Activated CD8-positive, alpha-beta memory T cell treated with anti-CD3 and anti-CD28 coated beads for 36 hours (primary cell): Measurements from ENCODE around the gene EFNA2. TPM values are rescaled to one million over a fixed set of nuclear protein-coding genes. Genes with fewer than 3 reads are reported as not detected.
"Not testable (repeated sequence)": the region's sequence is repeated elsewhere in the genome, so short reads cannot be mapped to it uniquely, and the experiment has no call there.

Source experiments
- CTCF ChIA-PET: fragments of 350-600 bp; sonication (Branson Sonifier 250); formaldehyde crosslinking; loops from one replicate; lab custom pipeline; 2021; ENCODE audit warnings: antibody characterized with exemption; lab: Charles Lee
- POLR2A ChIA-PET: fragments of 350-600 bp; sonication (Branson Sonifier 250); formaldehyde crosslinking; loops from one replicate; lab custom pipeline; 2021; ENCODE audit warnings: antibody characterized with exemption; lab: Charles Lee
- total RNA-seq, 2 experiments: library from RNA; stranded (reverse); gene quantifications; one replicate each; pipeline ENCODE4 v1.2.3, GENCODE V29; 2021

EFNA2 gene
- total RNA-seq, 2 experiments from 2014 or later: not detected

DNA sequence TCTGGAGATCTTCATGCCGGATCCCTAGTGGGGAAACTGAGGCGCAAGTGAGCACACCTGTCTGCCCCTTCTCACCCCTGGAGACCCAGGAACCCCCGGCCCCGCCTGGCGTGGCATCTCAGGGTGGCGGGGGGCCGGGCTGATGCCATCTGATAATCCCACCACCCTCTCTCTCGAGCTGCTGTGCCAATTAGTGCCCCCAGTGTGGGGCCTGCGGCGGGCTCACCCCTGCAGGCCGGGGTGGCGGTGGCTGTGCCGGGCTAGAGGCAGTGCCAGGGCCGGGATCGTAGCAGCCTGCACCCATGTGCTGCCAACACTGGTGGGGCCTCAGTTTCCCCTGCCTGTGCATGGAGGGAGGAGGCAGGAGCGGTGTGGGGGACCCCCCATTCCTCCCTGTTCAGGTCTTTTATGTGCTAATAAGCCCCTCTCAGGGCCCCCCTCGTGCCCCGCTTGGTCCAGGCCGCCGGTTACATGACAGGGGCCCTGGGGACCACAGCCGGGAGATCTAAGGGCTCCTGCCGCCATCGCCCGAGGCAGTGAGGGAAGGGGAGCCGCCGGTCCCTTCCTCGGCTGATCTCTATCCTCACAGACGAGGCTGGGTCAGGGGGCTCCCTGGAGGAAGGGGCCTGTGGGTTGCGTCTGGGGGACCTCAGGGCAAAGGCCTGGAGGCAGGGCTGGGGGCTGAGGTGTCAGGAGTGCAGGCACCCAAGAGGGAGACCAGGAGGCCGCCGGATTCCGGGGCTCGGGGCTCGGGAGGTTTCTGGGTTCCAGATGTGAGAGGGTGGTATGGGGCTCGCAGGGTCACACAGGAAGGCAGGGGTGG, 8.3 kb downstream of the EFNA2 start:
- ChIA-PET CTCF (interaction anchor here (0.9 kb wide), 1 partner anchor 14 kb away, joined by 3 read pairs; no protein-coding TSS in a partner anchor), POLR2A (no interaction called here)

DNA sequence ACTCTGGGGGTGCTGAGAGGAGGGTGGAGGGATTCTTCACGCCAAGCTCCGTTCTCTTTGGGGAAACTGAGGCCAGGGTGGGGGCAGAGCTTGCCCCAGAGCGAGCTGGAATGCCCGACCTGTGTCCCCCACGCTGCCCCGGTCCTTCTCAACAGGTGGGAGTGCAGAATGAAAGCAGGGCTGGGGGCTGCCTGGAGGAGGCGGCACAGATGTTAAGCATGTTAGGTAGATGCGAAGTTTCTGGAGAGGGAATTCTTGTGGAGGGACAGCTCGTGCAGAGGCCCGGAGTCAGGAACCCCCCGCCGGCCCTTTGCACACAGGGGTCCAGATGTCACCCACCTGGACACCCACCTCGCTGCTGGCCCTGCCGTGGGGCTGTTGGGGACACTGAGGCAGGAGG, 9.0 kb downstream of the EFNA2 start:
- POLR2A ChIA-PET: no interaction called here
- CTCF ChIA-PET: interaction anchor here (0.9 kb wide), 1 partner anchor 15 kb away, joined by 3 read pairs; no protein-coding TSS in a partner anchor

DNA sequence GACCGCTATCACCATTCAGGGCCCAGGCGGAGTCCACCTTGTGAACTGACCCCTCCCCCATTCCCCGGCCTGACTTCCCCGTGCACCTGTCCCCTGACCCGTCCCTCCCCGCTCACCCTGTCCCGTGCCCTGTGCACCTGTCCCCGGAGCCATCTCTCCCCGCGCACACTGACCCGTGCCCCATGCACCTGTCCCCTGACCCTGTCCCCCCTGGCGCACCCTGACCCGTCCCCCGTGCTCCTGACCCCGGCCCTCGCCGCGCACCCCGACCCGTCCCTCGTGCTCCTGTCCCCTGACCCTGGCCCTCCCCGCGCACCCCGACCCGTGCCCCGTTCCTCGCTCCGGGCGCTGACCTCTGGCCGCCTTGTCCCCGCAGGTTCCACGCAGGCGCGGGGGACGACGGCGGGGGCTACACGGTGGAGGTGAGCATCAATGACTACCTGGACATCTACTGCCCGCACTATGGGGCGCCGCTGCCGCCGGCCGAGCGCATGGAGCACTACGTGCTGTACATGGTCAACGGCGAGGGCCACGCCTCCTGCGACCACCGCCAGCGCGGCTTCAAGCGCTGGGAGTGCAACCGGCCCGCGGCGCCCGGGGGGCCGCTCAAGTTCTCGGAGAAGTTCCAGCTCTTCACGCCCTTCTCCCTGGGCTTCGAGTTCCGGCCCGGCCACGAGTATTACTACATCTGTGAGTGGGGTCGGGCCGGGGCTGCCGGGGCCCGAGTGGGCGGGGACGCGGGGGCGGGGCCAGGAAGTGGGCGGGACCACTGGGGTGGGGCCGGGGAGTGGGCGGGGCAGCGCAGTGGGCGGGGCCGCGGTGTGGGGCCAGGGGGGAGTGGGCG, 9.7 kb downstream of the EFNA2 start:
- POLR2A ChIA-PET: no interaction called here
- CTCF ChIA-PET: no interaction called here

DNA sequence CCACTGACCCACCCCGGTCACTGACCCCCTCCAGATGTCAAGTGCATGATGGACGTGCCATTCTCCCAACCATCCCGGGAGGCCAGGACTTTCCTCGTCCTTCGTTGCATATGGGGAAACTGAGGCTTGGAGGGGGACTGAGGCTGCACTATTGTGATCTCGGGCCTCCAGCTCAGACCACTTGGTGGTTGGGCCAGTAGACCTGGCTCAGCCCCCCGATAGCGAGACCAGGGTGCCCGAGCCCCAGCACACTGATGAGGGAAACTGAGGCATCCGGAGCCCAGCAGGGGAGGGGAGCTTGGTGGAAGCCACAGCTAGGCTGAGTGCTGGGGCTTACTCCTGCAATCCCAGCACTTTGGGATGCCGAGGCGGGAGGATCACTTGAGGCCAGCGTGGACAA, 10.4 kb downstream of the EFNA2 start:
- CTCF ChIA-PET: no interaction called here
- POLR2A ChIA-PET: no interaction called here

DNA sequence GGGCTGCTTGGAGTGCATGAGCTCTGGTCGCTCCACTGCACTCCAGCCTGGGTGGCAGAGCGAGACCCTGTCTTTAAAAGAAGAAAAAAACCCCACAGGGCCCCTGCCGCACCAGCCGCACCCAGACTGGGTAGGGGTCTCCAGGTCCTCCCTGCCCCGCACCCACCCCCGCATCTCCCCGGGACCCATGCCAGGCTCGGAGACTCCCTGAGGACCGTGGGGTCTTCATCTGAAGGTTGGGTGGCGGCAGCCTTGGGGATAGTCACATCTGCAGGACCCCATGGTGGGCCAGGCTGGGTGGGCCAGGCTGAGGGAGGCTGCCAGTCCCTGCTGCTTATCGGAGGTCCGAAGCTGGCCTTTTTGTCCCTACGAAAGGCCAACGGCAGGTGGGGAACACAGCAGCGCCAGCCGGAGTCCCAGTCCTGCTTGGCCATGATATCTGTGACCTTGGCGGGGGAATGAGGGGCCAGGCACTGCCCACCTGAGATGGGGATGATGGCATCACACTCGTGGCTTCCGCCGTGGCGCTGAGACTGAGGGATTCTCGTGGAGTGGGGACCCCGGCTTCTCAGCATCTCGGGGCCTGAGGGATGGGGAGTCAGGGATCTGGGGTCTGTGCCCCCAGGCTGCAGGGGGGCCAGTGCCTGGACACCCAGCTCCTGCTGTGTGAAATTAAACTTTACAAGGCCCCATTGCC, 11.1 kb downstream of the EFNA2 start:
- POLR2A ChIA-PET: no interaction called here
- CTCF ChIA-PET: no interaction called here

DNA sequence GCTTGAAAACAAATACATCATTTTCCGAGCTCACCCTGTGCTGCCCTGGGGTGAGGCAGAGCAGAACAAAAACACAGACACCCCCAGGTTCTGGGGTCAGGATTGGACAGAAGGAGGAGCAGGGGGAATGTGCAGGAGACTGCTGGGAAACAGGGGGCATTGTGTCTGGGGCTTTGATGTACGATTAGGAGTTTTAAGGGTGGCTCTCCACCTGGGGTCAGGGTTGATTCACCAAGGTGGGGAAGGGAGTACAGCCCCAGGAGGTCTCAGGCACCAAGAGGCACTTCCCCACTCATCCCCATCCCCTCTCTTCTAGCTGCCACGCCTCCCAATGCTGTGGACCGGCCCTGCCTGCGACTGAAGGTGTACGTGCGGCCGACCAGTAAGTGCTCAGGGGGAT, 12.6 kb downstream of the EFNA2 start:
- ChIA-PET CTCF (no interaction called here), POLR2A (no interaction called here)

DNA sequence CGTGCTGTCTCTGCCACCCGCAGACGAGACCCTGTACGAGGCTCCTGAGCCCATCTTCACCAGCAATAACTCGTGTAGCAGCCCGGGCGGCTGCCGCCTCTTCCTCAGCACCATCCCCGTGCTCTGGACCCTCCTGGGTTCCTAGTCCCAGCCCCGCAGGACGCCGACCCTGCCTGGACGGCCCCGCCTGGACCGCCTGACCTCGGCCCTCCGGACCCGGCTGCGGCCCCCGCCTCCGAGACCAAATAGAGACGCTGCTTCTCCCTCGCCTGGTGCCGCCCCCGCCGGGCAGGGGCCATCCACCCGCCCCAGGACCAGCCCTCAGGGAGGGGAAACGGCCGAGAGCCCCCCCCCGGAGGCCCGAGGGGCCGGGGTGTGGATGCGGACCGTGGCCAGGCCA, 14.1 kb downstream of the EFNA2 start:
- ChIA-PET CTCF (no interaction called here), POLR2A (no interaction called here)

DNA sequence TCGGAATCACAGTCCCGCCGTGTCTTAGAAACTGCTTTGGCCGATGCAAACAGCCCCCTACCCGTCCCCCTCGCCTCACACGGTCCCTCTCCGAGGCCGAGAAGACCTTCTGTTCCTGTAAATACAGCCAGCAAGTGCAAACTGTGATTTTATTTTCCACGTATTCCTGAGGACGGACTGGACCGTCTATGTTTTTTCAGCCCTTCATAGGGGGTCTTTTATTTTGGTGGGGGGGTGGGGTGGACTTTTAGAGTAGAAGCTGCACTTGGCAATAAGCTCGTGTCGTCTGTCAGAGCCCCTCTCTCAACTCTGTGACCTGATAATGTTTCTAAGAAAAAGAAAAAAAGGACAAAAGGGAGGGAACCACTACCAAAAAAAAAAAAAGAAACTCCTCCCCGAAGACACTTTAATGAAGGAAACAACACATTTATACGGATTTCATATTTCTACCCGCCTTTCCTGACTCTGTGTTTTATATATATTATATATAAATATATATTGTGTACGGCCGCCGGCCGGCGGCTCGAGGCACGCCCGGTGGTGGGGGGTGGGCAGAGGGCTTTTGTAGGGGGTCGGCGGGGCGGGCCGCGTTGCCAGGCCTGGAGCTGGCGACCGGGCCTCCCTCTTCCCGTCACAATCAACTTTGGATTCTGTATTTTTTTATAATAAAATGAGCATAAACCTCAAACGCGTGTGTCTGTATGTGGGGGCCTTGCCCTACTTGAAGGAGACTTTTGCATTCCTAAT, 15.2 kb downstream of the EFNA2 start:
- POLR2A ChIA-PET: interaction anchor here (0.7 kb wide), 1 partner anchor 14 kb away, joined by 4 read pairs; no protein-coding TSS in a partner anchor
- CTCF ChIA-PET: no interaction called here

DNA sequence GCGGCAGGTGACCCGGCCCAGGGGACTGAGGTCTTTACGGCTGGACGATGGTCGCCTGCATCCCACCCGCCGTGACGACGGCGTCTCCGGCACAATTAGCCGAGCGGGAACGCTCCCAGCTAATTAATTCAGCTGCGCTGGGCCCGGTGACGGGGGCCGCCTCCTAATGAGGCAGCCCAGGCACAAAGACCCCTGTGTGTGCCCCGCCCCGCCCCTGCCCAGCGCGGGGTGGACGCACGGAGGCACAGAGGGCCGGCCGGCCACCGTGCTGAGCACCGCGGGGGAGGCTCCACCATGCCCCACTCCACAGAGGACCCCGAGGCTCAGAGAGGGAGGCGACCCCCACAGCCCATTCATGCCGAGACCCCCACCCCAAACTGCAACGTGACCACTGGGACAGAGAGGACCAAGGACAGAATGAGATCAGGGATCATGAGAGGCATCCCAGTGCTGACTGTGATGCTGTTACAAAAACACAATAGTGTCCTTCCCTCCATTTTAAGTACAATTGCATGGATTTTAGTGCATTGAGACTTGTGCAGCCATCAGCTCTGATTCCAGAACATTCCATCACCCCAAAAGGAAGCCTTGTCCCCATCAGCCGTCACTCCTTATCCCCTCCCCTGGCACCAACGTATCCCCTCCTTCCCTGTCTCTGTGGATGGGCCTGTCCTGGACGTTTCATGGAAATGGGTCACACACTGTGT, 17.0 kb downstream of the EFNA2 start:
- ChIA-PET CTCF (interaction anchor here (1.3 kb wide), 1 partner anchor 523 kb away, joined by 3 read pairs; no protein-coding TSS in a partner anchor), POLR2A (no interaction called here)

DNA sequence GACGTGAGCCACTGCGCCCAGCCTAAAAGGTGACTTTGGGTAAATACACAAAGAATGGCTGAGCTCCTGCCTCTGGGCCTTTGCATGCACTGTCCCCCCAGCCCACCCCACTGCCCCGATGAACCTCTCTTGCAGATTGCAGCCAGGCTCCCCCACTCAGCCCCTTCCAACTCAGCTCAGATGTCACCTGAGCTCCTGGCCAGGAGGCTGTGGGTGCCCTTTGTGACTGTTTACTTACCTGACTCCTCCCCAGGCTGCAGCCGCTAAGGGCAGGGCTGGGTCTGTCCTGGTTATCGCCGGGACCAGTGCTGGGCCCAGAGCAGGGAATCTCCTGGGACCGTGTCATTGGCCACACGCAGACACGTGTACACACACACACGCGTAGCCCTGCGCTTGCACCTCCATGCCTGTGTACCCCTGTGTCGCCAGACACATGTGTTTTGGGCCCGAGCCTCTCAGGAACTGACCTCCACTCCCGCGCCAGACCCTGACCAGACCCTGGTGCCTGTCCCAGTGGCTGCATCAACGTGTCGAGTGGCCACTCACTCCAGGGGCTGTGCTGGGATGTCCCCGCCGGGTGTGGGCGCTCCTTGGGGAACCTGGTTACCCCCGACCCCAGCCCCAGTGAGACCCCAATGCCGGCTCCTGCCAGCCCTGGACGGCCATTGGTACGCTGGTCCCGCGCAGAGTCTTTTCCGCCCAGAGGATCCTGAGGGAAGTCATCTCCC, 18.7 kb downstream of the EFNA2 start:
- CTCF ChIA-PET: interaction anchor here (0.6 to 1.3 kb wide), 3 partner anchors 11 to 955 kb away, joined by 3 read pairs; no protein-coding TSS in a partner anchor
- POLR2A ChIA-PET: no interaction called here

DNA sequence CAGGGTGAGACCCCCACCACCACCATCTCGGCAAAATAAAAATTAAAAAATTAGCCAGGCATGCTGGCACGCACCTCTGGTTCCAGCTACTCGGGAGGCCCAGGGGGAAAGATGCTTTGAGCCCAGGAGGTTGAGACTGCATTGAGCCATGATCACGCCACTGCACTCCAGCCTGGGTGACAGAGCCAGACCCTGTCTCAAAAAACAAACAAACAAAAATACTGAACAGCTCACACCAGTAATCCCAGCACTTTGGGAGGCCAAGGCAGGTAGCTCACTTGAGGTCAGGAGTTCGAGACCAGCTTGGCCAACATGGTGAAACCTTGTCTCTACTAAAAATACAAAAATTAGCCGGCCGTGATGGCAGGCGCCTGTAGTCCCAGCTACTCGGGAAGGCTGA, 19.7 kb downstream of the EFNA2 start:
- CTCF ChIA-PET: not testable (repeated sequence)

DNA sequence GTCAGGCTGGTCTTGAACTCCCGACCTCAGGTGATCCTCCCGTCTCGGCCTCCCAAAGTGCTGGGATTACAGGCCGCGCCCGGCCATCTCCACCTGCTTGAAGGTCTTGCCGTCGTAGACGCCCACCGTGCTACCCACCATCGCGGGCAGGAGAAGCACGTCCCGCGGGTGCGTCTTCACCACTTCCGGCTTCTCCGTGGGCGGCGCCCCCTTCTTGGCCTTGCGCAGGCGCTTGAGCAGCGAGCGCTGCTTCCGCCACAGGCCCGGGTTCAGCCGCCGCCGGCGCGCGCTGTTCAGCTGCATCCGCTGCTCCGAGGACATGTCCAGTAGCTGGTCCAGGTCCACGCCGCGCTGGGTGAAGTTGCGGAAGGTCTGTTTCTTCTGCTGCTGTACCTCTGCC, 21.6 kb downstream of the EFNA2 start:
- ChIA-PET POLR2A (no interaction called here), CTCF (interaction anchor here (0.6 kb wide), 2 partner anchors 67 to 537 kb away, joined by 3 to 5 read pairs; no protein-coding TSS in a partner anchor)

More for the DNA sequence above, 19.7 kb downstream of the EFNA2 start:
- POLR2A ChIA-PET: not testable (repeated sequence)

DNA sequence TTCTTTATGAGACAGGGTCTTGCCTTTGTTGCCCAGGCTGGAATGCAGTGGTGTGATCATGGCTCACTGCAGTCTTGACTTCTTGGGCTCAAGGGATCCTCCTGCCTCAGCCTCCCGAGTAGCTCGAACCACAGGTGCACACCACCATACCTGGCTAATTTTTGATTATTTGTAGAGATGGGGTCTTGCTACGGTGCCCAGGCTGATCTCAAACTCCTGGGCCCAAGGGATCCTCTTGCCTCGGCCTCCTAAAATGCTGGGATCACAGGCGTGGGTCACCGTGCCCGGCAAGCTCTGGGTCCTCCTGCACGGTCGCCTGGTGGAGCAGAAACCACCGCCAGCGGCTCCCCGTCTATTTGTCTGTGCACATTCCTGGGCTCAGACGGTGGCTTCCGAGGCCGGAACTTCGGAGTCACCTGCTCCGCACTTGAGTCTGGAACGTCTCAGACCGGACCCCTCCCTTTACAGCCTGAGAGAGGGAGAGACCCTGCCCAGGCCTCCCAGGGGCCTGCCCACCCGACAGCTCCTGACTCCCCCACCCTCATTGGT, 22.2 kb downstream of the EFNA2 start:
- CTCF ChIA-PET: interaction anchor here (0.6 kb wide), 2 partner anchors 67 to 538 kb away, joined by 3 to 5 read pairs; no protein-coding TSS in a partner anchor

DNA sequence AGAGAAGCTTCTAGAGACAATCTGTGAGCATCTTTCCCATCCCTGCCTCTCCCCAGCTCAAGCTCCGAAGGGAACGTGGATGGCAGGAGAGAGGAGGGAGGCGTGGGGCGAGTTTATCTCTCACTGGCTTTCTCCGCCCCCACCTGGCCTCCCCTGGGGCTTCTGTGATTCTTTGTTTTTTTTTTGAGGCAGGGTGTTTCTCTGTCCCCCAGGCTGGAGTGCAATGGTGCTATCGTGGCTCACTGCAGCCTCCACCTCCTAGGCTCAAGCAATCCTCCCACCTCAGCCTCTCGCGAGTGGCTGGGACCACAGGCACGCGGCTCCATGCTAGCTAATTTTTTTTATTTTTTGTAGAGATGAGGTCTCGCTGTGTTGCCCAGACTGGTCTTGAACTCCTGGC, 23.0 kb downstream of the EFNA2 start:
- POLR2A ChIA-PET: no interaction called here

More for the DNA sequence above, 22.2 kb downstream of the EFNA2 start:
- POLR2A ChIA-PET: no interaction called here

DNA sequence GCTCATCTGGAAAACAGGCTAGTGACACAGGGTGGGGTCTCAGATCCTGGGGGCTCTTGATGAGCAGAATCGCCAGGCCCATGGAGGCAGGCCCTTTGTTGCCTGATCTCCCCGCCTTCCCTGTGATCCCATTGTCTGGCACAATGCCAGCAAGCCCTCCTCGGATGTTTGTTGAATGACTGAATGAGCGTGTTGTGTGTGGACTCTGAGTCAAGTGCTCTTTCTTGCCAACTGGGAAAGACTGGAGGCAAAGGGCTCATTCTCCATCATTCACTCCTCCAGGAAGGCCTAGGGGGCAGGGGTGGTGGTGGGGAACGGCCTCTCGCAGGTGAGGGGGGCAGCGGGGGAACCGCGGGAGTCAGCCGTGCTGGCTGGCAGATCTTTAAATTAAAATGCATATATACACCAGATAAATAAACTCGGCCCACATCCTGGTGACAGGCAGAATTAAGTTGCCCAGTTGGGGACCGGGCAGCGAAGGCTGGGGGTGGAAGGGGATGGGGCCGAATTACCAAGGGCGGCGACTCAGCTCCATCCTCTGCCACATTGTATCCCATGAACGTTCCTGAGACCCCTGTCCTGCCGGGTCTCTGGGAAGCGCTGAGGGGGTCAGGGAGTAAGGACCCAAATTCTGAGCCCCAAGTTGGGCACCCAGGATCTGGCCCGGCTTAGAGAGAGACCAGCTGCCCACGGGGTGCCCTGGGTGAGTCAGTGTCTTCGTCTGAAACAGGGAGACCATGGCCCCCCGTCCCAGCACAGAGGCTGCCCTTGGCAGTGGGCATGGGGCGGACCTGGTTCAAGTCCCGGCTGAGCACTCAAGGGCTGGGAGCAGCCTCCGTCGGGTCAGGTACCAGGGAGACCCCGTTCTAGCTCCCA, 24.5 kb downstream of the EFNA2 start:
- ChIA-PET CTCF (interaction anchor here (1.1 kb wide), 1 partner anchor 30 kb away, joined by 3 read pairs; no protein-coding TSS in a partner anchor), POLR2A (interaction anchor here (0.6 kb wide), 1 partner anchor 164 kb away, joined by 4 read pairs; no protein-coding TSS in a partner anchor)

More for the DNA sequence above, 23.0 kb downstream of the EFNA2 start:
- CTCF ChIA-PET: interaction anchor here (1.1 kb wide), 1 partner anchor 28 kb away, joined by 3 read pairs; no protein-coding TSS in a partner anchor

DNA sequence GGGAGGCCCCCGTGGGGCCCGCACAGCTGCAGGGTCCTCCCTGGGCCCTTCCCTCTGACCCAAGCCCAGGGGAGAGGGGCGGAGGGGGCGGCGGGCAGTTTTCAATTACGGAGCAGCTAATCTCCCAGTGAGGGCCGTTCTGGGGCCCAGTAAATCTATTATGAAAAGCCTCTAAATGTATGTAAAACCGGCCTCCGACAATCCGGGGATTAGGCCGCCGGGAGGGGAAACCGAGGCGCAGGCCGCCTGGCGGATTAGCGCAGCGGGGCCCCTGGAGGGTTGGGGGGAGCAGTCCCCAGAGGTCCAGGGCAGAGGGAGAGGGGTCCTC, 25.1 kb downstream of the EFNA2 start:
- ChIA-PET POLR2A (interaction anchor here (0.6 kb wide), 1 partner anchor 164 kb away, joined by 4 read pairs; no protein-coding TSS in a partner anchor), CTCF (no interaction called here)
